ENCODE data around the gene TMEM271.
"Not testable (repeated sequence)": the region's sequence is repeated elsewhere in the genome, so short reads cannot be mapped to it uniquely, and the experiment has no call there.

TMEM271 gene

DNA sequence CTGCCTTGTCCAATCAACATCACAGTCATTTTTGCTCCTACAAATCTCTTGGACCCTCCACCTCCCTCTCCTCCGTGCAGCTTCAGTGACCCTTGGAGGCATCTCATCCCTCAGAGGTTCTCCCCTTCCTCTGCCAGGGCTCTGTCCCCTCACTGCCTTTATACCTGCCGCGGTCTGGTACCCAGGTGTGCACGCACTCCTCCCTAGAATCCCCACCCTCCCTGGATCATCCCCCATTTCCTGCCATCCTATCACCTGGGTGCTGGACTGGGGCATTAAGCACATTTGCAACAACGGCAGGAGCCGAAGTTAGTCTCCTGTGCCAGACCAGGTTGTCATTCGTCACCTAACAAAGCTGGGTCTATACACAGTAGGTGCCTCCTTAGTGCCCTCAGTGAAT lies 10.1 kb downstream of the TMEM271 start:
- no peak for DNase-seq (ENCODE audit: low read depth)

DNA sequence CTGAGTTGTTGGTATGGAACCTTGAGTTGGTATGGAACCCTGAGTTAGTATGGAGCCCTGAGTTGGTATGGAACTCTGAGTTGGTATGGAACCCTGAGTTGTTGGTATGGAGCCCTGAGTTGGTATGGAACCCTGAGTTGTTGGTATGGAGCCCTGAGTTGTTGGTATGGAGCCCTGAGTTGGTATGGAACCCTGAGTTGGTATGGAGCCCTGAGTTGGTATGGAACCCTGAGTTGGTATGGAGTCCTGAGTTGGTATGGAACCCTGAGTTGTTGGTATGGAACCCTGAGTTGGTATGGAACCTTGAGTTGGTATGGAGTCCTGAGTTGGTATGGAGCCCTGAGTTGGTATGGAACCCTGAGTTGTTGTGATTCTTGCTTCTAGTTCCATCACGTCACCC lies 10.5 kb downstream of the TMEM271 start:
- not testable (repeated sequence) for DNase-seq (ENCODE audit: low read depth)

DNA sequence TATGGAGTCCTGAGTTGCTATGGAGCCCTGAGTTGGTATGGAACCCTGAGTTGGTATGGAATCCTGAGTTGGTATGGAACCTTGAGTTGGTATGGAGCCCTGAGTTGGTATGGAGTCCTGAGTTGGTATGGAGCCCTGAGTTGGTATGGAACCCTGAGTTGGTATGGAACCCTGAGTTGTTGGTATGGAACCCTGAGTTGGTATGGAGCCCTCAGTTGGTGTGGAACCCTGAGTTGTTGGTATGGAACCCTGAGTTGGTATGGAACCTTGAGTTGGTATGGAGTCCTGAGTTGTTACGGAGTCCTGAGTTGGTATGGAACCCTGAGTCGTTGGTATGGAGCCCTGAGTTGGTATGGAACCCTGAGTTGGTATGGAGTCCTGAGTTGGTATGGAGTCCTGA lies 13.6 kb downstream of the TMEM271 start:
- DNase-seq (ENCODE audit: low read depth) = not testable (repeated sequence)

DNA sequence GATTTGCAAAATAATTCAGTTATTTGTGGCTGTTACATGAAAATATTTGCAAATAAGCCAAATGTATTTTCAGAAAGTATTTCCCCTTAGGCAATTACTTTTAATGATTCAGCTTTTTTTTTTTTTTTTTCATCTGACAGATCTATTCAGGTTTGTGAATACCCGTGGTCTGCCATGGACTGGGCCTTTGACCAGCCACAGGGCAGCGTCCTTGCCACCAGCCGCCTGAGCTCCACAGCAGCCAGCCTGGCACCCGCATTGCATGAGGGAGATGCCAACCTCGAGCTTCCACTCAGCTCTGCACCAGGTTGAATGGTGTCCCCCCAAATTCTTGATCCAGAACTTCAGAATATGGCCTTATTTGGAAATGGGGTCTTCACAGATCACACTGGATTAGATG lies 14.7 kb downstream of the TMEM271 start:
- no peak for DNase-seq (ENCODE audit: low read depth)

DNA sequence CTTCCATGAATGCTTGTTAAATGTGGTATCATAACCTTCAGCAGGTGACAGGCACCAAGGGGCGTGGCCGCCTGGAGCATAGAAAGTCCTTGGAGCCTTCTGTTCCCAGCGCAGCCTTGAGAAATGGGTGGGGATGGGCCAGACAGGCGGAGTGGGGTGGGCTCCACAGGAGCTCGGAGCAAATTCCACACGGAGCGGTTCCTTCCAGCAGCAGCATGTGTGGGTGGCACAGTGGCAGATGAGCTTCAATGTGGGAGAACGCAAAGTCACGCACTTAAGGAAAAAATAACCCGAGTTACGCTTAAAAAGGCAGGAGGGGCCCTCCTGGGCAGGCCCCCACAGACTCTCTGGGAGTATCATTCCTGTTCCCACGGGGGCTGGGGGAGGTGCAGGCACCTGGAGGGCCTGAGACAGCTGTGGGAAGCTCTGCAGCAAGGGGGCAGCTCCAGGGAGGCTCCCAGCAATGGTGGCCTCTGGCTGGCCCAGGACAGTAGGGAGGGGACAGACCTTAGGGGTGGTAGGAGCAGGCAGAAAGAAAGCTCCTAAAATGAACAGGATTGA lies 15.3 kb downstream of the TMEM271 start:
- no peak for DNase-seq (ENCODE audit: low read depth)

DNA sequence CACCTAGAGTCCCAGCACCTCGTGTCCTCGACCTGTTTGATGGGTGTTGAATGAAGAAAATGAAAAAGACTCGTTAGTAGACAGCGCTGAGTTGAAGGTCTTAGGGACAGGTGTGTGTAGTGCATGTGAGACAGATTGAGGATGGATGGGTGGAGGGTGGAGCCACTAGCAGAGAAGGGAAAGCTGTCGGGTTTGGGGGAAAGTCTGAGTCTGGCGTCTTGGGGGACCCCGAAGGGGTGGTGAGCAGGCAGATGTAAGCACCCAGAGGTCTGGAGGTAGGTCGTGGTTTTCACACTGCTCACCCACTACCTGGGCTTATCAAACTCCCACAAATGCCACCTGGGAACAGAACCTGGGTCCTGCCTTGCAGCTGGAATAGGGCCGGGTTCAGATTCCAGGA lies 16.0 kb downstream of the TMEM271 start:
- DNase-seq (ENCODE audit: low read depth) = no peak

DNA sequence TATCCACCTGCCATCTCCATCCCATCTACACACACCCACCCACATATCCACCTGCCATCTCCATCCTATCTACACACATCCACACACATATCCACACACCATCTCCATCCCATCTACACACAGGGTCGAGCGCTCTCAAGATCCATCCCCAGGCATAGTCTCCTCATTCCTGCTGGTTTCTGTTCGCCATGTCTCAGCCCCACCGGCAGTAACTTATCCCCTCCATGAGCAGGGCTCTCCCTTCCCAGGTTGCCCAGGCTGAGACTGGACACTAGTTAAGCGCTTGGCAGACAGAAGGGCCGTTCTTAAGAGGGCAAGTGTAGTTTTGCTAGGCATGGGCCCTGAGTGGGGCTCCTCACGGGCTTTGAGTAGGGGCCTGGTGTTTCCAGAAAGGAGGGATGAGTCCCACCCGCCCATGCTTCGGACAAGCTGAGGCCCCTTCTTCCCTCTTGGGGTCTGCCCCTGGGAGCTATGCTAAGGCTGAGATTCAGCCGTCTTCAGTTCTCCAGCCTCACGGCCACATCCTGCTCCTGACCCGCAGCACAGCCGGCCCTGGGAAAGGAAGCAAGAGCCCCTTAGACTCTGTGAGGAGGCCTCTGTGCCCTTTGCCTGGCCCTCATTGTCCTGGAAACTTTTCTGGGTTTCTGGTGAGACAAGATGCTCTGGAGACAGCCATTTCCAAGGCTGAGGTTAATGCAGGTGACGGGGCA lies 20.4 kb downstream of the TMEM271 start:
- no peak for DNase-seq (ENCODE audit: low read depth)

DNA sequence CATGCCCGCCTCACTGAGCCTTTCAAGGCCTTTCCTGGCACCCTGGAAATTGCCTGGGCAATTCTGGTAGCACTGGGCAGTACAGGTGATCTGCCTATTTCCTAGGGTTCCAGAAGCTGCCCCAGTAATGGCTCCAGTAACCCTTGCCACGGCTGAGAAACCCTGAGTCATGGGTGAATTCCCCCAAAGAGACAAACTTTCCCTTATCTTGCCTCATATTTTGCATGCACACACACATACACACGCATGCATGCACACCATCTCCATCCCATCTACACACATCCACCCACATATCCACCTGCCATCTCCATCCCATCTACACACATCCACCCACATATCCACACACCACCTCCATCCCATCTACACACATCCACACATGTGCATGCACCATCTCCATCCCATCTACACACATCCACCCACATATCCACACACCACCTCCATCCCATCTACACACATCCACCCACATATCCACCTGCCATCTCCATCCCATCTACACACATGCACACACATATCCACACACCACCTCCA lies 21.2 kb downstream of the TMEM271 start:
- not testable (repeated sequence) for DNase-seq (ENCODE audit: low read depth)

DNA sequence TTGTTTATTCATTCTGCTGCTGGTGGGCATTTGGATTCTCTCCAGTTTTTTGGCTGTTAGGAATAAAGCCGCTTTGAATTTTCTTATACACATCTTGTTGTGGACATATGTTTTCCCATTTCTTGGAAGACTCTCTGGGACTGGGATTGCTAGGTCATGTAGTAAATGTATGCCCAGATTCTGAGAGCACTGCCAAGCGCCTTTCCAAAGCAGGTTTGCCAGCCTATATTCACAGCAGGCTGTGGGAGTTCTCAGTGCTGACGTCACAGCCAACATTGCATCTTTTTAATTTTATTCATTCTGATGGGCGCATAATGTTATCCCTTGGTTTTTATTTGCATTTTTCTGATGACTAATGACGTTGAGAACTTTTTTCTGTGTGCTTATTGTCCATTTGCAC lies 24.1 kb downstream of the TMEM271 start:
- DNase-seq (ENCODE audit: low read depth) = no peak

DNA sequence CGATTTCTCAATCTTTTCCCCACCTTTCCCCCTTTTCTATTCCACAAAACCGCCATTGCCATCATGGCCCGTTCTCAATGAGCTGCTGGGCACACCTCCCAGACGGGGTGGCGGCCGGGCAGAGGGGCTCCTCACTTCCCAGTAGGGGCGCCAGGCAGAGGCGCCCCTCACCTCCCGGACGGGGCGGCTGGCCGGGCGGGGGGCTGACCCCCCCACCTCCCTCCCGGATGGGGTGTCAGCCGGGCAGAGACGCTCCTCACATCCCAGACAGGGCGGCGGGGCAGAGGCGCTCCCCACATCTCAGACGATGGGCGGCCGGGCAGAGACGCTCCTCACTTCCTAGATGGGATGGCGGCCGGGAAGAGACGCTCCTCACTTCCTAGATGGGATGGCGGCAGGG lies 25.8 kb downstream of the TMEM271 start:
- DNase-seq (ENCODE audit: low read depth) = not testable (repeated sequence)

DNA sequence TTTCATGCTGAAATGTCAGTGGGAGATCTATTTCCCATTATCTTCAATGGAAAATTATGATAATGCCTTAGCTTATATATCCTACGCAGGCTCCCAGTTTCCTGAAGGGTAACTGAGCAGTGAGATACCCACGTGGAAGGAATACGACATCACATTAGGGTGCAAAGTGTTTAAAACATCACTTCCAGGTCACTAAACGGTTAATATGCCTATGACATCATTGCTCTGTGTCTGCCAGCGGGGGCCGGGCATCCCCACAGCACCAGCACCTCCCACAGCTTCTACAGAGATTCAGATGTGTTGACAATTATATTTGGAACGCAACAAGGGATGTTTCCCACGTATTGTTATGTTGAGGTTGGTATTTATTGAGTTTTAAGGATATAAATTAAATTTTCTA lies 27.1 kb downstream of the TMEM271 start:
- no peak for DNase-seq (ENCODE audit: low read depth)

DNA sequence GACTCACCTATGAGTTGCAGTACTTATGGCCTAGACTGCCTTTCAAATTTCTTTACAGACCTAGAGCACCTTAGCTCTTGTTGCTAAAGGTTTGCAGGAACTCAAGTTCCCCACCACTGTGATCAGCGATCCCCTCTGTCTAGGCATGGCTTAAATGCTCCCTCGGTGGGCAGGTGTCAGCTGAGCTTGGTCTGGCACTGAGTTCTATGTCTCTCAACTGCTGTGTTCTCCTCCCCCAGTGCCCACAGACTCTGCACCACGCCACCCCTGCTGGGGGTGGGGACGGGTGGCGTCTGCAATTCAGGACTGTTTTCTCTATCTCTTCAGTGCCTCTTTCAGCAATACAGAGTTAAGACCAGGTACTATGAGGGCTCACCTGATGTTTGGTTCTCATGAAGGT lies 30.5 kb downstream of the TMEM271 start:
- DNase-seq (ENCODE audit: low read depth) = no peak

DNA sequence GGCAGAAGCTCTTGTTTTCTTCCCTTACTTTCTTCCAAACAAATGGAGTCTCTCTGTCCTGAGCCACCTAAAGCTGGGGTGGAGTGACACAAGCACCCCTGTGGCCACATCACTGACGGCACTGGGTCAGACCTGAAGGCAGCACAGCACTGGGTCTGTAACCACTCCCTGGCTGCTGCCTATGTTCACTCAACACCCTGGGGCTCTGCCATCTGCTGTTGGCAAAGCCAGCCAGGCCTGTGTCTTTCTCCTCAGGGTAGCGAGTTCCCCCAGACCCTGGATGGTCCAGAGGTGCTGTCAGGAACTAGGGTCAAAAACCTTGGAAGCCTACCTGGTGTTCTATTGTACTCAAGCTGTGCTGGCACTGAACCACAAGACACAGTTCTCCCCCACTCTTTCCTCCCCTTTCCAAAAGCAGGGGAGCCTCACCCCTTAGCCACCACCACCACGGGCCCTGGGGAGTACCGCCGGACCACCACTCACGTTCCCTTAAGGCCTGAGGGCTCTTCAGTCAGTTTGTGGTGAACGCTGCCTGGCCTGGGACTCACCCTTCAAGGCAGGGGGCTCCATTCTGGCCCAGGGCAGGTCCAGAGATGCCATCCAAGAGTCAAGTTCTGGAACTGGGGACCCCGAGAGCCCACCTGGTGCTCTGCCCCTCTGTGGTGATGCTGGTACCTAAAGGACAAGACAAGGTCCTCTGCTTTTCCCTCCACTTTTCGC lies 31.5 kb downstream of the TMEM271 start:
- no peak for DNase-seq (ENCODE audit: low read depth)

DNA sequence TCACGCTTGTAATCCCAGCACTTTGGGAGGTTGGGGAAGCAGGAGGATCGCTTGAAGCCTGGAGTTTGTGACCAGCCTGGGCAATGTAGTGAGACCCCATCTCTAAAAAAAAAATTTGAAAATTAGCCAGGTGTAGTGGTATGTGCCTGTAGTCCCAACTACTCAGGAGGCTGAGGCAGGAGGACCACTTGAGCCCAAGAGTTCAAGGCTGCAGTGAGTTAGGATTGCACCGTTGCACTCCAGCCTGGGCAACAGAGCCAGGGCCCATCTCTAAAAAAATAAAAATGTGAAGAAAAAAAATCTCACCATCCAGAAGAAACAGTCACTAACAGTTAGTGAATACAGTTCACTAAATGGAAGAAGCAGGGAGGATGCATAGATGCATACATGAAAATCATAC lies 34.8 kb downstream of the TMEM271 start:
- no peak for DNase-seq (ENCODE audit: low read depth)

DNA sequence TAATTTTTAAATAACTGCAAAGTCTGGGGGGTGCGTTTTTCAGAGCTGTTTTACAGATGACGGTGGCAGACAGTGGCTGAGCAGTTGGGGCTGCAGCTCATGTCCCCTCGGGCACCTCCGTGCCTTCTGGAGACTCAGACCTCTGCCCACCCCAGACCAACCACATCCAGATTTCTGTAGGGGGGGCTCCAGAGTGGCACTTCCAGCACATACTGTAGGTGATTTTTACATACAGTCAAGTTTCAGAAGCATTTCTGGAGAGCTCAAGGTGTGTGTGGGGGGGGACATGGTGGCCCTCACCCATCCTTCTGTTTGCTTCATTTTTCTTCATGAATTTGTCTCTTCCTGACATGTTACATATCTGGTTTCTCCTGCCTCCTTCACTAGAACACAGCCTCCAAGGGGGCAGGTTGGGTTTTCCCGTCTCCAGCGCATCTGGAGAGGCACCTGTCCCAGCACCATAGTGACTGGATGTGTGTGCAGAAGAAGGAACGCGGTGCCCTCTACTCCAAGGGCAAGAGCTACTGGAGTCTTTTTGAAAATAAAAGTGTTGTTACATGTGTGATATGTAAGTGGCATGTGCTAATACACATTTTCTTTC lies 37.5 kb downstream of the TMEM271 start:
- DNase-seq (ENCODE audit: low read depth) = no peak

DNA sequence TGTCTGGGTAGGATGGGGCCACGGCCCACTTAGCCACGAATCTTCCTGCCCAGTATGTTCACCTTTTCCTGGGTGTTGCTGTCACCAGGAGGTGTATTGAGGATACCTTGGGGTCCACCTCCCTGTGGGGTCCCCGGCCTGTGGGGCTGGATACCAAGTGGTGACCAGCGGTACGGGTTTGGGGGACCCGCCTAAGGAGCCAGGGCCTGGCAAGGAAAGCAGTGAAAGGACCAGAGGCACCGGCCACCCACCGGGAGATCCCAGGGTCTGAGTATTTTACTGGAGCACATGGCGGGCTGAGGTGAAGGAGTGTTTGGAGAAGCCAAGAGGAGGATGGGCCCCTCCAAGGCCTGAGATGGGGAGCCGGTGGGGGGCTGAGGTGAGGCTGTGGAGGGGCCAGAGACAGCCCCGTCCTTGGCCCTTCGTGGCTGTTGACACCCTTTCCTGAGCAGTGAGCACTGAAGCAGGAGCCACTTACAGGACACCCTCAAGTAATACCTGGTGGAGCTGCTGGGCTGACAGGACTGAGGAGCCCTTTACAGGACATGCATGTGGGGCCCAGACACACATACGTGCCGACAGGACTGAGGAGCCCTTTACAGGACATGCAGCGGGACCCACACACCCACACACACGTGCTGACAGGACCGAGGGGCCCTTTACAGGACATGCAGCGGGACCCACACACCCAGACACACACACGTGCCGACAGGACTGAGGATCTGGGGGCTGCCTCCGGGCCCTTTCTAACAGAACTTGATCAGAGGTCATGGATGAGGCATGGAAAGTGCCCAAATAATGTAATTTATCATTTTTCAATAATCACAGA lies 38.4 kb downstream of the TMEM271 start:
- DNase-seq (ENCODE audit: low read depth) = no peak

DNA sequence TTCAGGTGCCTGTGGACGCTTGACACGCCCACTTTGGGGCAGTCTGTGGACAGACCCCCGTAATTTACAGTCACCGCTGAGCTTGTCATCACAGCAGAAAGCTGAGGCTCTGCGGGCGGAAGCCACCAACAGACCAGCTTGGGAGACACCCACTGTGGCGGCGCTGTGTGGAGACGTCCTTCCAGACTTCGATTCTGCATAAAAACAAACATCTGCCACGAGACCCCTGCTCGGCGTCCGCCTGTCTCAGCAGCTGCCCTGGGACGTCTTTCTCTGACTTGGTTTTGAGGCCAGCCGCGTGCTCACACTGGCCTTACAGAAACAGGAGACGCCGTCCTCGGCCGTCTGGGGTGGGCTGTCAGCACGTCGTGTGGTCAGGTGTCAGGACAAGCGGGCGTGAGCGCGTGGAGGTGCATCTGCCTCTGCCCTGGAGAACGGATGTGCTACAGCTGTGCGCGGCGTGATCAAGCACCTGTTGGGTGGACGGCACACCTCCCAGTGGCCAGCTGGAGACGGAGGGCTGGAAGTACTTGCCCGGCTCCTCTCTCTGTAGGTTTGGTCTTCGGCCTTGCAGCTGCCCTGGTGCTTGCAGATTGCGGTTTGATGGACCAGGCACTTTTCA lies 39.6 kb downstream of the TMEM271 start:
- no peak for DNase-seq (ENCODE audit: low read depth)

DNA sequence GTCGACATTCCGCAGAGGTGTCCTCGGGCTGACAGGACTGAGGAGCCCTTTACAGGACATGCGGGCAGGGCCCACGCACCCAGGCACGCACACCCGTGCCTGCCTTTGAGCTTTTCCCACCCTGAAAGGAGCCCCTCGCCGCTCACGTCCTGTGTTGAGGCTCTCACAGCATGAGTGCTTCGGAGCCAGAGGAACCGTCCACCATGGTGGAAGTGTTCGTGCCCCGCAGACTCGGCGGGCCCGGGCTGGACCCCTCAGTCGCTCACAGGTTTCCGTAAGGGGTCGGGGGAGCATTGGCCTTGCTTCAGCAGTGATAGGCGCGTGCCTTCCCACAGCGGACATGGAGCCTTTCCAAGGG lies 40.2 kb downstream of the TMEM271 start:
- no peak for DNase-seq (ENCODE audit: low read depth)

DNA sequence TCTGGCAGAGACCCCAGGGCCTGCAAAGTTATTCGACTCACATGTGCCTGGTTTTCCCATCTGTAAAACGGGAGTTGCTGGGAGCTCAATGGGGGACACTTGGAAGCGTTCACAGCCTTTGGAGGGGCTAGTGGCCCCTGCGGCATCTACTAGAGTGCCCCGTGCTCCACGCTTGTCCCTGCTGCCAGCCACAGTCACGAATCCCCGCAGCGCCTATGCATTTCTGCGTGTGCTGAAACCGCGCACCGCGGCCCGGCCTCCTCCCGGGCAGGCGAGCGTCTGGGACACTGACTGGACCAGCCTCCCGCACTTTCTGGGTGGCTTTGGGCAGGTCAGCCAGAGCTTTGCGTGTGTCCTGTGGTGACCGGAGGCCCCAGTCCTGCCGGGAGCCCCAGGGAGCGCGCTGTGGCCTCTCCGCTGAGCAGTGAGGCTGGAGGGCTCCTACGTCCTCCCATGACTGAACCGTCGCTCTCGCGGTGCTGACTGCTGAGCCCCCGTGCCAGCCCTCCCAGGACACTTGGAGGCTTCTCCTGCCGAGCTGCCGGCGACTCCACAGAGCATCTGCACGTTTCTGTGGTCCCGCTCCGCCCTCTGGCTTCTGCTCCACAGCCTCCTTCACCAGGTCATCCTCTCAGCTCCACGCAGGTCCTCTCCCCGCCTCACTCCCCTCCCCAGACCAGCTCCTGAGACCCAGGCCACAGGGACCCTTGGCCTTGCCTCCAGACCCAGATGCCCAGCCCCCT lies 40.7 kb downstream of the TMEM271 start:
- DNase-seq (ENCODE audit: low read depth) = no peak

DNA sequence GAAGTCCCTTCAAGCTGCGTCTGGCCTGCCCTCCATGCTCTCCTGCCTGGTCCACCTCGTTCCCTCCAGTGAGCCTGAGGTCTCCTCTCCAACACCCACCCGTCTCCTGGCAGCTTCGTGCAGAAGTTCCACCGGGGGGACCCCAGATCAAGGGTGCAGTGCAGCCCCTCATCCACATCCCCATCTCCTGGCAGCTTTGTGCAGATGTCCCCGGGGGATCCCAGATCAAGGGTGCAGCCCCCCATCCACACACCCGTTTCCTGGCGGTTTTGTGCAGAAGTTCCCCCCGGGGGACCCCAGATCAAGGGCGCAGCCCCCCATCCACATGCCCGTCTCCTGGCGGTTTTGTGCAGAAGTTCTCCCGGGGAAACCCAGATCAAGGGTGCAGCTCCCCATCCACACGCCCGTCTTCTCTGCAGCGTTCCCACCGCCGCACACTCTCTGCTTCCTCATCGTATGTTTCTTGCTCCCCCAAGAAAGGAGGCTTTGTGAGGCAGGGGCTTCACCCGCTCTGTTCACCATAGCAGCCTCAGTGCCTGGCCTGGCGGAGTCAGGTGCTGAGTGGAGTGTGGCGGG lies 41.4 kb downstream of the TMEM271 start:
- DNase-seq (ENCODE audit: low read depth) = no peak

Measured in ELR (cell line).